ENCODE results near the gene SEC22A. TPM values are rescaled to one million over a fixed set of nuclear protein-coding genes. Genes with fewer than 3 reads are reported as not detected.

SEC22A gene
- polyA plus RNA-seq, 1 donor = 27.8 TPM

DNA sequence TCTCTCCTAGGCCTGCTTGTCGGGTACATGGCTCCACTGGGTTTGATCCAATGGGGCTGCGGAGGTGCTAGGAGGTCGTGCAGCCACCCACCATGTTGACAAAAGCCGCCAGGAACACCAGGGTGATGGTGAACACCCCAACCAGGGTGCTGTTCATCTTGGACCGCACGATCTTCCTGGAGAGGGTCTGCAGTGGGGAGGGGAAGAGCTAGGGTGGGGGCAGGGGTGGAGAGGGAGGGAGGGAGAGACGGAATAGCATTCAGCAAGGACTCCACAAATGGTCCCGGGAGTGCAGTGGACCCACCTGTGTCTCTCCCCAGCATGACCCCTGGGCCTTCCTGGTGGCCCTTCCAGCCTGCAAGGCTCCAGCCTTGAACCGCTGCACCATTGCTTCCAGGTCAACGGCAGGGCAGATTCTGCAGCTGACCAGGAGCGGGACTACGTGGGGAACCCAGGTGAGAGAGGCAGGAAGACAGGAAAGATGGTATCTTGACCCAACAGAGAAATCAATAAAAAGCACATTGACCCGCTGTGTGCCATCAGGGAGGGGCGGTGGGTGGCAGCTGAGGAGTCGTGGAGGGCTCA is 102.3 kb downstream of the SEC22A start:
- DNase-seq = no peak

DNA sequence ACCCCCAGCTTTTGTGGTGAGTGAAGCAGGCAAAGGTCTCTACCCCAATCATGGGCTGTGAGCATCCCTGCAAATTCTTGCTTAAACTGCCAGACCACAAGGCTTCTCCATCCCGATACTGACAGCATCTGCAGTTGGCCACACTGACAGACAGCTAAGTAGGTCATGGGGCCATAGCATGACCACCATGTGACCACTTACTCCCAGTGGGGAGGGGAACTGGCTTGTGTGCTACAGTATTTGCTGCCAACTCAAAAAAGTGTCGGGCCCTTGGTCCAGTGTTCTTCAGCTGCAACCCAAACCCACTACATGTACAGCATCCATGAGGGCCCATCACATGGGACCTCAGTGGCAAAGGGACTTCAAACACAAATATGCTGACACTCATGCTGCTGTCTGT is 103.4 kb downstream of the SEC22A start:
- no peak for DNase-seq

DNA sequence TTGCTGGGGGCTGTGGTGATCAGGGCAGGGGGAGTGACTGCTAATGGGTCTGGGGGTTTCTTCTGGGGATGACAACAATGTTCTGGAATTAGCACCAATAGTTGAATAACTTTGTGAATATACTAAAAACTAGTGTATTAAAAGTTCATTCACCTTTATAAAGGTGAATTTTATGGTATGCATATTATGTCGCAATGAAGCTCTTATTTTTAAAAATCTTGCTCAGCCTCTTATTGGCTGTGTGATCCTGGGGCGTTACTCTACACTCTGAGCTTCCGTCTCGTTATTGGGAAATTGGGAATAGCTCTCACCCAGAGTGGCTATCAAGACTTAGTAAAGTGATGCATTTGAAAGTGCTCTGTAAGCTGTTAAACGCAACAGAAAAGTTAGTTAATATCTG is 105.3 kb downstream of the SEC22A start:
- no peak for DNase-seq

DNA sequence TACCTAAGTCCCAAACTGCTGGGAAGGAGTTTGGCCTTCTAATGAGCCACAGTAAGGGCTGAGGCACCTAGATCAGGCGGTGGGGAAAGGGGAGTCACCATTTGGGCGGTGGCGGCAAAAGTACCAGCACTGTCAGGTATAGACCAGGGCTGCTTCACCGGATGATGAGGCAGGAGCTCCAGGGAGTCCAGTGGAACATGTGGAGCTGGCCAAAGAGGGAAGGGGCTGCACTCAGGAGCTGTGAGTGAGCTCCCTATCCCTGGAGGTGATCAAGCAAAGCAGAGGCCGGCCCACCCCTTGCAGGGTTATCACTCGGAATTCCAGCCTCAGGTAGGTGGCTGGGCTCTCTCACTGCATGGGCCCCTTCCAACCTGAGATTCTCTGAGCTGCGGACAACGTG is 108.4 kb downstream of the SEC22A start:
- DNase-seq = no peak

DNA sequence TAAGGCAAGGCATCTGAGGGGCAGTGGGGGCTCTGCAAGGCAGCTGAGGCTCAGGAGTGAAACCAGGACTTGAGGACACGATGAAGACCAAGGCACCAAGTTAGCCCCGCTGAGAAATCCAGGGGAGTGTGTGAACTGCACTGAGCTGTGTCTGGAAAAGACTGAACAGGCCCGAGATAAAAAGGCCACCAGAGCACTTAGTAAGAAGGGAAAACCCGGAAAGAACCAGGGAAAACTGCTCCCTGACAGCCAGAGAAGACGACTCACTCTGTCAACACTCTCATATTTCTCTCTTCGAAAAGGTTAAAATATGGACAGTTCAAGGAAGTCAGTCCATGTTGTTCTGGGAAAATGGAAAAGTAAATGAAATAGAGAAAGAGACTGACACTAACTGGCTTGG is 109.0 kb downstream of the SEC22A start:
- no peak for DNase-seq

DNA sequence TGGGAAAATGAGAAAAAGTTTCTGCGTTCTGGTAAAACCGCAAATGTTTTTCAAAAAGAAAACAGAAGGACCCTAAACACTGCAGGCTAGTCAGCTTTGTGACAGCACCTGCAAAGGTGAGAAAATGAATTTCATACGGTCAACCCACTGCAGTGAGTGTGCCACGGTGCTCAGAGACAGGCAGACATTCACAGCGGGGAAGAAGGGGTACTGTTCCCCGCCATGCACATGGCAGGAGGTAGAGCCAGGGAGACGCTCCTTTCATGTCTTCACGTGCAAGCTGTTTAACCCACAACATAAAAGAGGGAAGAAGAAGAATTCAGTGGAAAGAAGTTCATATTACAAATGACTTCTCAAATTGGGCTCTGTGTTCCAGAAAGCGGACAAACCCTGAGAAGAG is 109.5 kb downstream of the SEC22A start:
- DNase-seq = no peak

DNA sequence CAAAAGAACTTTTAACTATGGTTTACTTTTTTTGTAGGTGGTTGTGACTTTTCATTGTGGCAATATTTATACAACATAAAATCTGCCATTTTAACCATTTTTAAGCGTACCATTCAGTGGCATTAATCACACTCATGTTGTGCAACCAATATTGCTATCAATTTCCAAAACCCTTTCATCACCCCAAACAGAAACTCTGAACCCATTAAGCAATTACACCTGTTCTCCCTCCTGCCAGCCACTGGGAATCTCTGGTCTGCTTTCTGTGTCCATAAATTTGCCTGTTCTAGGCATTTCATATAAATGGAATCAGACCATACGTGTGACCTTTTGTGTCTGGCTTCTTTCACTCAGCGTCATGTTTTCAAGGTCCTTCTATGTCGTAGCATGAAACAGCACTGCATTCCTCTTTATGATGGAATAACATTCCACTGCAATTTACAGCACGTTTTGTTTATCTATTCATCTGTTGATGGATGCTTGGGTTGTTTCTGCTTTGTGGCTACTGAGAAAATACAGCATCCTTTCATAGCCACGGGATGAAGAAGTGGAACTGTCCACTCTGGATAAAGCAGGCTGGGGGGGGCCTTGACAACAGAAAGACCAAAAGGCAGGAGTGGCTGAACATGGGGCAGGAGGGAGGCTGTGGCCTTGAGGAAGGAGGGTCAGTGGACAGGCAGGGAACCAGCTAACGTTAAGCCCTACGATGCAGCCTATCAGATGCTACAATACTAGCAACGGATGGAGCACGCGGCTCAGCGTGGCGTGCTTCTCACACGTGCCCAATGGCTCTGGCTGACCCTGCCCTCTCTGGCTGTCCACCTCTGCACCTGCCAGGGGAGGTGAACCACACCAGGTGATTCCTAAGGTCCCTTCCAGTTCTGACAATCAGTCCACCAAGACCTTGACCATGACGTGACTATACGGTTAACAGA is 110.9 kb downstream of the SEC22A start:
- DNase-seq = no peak

DNA sequence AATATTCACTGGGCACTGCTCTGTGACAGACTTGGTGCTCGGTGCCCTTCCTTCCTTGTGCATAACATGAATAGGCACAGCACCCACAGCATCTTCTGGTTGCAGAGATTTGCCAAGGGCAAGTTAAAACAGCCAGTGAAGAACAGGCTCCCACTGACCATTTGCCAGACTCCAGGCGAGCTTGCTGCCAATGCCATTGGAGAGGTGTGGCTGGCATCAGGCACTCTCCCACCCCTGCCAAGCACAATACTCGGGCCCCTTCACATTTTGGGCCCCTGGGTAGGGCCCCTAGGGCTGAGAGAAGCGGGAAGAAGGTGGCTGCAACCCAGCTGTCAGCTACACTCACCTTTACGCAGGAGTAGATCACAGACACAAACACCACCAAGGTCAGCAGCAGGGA is 112.1 kb downstream of the SEC22A start:
- no peak for DNase-seq

DNA sequence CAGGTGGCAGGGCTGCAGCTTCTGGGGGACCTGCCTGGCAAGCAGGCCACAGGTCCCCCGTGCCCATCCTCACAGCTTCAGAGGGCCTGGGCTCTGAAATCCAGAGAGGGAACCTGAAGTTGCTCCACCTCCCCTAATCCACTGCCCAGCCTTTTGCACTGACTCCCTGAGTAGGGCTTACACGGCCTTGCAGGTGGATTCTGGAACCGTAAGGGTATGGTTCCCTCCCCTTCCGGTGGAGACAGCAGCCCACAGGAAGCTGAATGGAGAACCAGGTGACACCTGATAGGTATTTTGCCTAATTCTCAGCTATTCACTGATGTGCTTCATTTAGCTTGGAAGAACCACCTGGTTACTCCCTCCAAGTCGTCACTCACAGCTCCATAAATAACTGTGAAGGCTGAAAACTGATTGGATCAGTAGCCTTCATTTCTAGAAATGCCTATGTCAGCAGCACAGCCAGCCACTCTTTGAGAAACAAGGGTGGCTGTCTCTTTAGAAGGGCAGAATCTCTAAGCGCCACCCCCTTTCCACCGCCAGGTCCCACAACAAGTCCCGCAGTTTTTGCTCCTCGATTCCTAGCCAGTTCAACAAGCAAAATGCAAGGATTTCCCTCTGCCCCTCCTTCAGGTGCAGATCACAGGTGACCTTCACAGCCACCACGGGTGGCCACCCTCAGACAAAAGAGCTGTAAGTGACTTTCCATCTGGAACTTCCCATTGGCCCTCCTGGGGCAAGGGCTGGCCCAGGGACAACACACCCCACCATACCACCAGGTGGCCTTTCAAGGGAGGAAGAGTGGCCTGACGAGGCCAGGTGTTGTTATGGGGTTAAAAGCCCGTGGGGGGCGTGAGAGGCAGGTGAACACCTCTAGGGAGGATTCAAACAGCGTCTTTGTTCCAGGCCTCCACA is 112.9 kb downstream of the SEC22A start:
- no peak for DNase-seq

DNA sequence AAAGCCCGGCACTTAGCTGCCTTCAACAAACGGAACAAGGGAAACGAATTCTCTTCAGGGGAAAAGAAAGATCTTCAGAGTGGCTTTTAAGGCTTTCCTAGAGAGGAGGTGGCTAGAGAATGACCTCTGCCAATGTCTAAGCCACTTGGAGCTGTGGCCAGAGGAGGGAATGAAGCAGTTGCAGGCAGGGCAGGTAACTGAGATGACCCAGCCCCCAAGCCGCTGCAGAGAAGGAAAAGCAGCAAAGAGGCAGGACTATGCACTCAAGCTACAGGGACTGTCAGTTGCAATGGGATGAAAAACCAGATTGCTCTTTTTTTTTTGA is 113.5 kb downstream of the SEC22A start:
- DNase-seq = no peak

DNA sequence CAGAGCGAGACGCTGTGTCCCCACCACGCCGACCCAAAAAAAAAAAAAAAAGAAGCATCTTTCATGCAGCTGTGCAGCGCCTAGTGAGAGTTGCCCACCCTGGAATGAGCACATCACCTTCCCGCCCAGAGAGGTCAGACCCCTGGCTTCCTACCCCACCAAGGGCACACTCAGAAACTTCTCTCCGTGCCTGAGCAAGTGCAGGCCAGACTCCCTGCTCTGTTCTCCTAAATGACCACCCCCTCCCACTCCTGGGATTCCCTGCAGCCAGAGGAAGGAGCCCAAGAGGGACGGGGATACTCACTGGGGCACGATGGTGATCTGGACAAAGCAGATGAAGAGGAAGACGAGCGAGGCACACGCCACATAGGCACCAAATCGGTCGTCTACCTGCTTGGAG is 116.0 kb downstream of the SEC22A start:
- no peak for DNase-seq

DNA sequence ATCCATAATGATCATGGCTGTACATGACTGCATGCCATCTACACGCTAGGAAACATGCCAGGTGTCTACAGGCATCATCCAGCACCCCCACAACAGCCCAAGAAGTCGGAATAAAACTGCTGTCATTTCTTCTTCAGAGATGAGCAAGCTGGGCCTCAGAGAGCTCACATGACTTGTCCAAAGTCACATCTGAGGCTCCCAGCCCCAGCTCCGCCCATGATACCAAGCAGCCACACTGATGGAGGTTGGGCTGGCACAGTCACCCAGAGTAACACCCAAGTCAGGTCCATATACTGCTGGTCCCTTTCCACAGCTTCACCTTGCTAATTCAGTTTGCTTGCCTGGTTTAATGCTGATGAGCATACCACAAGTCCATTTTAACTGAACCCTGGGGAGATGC is 116.6 kb downstream of the SEC22A start:
- no peak for DNase-seq

DNA sequence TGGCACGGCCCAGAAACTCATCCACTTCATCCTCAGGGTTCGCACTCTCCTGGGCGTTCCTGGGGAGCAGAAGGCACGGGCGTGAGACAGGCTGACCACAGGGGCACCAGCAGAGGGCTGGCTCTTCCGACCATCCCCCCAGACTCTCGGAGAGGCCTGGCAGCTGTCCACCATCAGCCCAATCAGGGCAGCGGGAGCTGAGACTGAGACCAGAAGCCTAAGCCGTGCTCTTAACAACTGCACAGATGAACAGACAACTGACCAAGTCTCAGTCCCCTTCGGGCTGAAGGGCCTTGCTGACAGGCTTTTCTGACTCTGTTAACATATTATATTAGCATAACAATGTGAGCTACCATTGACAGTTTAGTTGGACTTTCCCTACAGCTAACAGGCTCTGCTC is 118.0 kb downstream of the SEC22A start:
- DNase-seq = no peak

DNA sequence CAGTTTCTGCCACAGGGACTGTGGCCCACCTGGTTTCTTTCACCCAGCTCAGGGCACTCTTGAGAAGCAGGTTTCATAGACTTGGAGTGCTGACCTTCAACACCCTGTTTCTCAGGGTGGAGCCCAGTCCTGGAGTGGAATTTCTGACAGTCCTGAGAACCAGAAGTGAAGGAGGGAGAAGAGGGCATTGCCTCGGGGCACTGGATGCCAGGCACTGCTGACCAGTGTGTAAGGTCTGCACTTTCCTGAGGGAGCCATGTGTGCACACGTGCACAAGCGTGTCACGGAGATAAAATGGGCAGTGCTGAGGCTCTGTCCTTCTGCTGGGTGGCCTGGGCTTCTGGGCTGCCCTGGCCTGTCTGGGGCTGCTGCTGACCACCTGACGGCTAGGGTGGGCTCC is 118.5 kb downstream of the SEC22A start:
- DNase-seq = no peak

DNA sequence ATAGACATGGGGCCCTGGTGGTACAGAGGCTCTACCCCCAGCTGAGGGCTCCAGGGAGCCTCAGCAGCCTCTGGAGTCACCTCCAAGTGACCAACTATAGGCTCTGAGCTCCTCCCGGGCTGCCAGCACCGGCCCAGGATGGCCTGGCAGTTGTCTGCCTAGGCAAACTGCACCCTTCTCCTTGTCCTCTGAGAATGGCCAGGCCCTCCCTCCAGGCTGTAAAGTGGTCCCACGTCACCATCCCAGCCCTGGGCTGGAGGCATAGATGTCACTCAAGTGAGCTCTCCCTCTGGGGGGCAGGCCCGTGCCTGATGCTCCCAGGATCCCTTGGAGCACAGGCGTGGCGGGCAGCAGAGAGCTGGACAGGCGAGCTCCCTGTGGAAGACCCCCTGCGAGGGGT is 120.1 kb downstream of the SEC22A start:
- DNase-seq = no peak

DNA sequence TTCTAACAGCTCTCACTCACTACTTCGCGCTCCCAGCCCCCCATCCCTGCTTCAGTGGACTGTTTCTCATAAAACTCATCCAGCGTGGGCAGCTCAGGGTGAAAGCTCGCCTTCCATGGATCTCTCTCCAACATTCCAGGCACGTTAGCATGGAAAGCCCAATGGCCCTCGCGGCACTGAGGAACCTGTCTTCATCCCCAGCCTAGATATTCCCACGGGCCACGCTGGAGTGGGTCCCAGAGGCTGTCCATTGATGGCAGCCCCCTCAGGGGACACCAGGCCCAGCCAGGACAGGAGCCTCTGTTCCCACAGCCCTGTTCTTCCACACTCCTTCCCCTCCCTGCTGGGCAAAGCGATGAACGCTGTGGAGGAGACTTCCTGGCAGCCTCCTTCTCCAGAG is 121.1 kb downstream of the SEC22A start:
- DNase-seq = no peak

Other genes starting within 250 kb of the SEC22A start
- gene SEMA5B, start 174.2 kb upstream of the SEC22A start, polyA plus RNA-seq (ENCODE audit: insufficient read length) = 28.1 TPM
- gene PDIA5, start 134.9 kb upstream of the SEC22A start, polyA plus RNA-seq (ENCODE audit: insufficient read length) = 32.4 TPM
- 10.6 TPM for gene ADCY5, start 247.1 kb downstream of the SEC22A start, polyA plus RNA-seq (ENCODE audit: insufficient read length)

All from left kidney (tissue), 2 donors.